HepG2 (cell line): ENCODE results near the gene TATDN2. TPM values are rescaled to one million over a fixed set of nuclear protein-coding genes. Genes with fewer than 3 reads are reported as not detected.
A peak's percentile ranks its signal among the peaks of the same experiment; 100 is the strongest.

Source experiments
- CCAR2 ChIP-seq: fragments of 200-400 bp; formaldehyde crosslinking; optimal IDR thresholded peaks from 2 replicates; pipeline ENCODE3; 2018; ENCODE audit warnings: low read depth, mild to moderate bottlenecking, low read length, moderate library complexity
- HIVEP1 ChIP-seq: sonication (generic); formaldehyde crosslinking; IDR thresholded peaks from 2 replicates; pipeline ENCODE4 v1.4.0; 2020; ENCODE audit warnings: mild to moderate bottlenecking, missing genetic modification reagents
- HOXA3 ChIP-seq: sonication (generic); formaldehyde crosslinking; IDR thresholded peaks from 2 replicates; pipeline ENCODE4 v1.5.0; 2020; ENCODE audit warnings: missing genetic modification reagents
- KLF12 ChIP-seq: sonication (generic); formaldehyde crosslinking; IDR thresholded peaks from 2 replicates; pipeline ENCODE4 v1.4.0; 2020; ENCODE audit warnings: missing genetic modification reagents, borderline replicate concordance
- PHF21A ChIP-seq: sonication (generic); formaldehyde crosslinking; IDR thresholded peaks from 2 replicates; pipeline ENCODE4 v1.5.0; 2020; ENCODE audit warnings: mild to moderate bottlenecking, missing genetic modification reagents
- SRSF4 ChIP-seq: fragments of 200-400 bp; formaldehyde crosslinking; IDR thresholded peaks from one replicate; pipeline ENCODE4 v1.6.1; 2018; ENCODE audit warnings: mild to moderate bottlenecking, low read depth, low read length, moderate library complexity; ENCODE audit not compliant: poor library complexity, severe bottlenecking
- SRSF9 ChIP-seq: fragments of 200-400 bp; formaldehyde crosslinking; IDR thresholded peaks from 2 replicates; pipeline ENCODE4 v1.6.1; 2018; ENCODE audit warnings: borderline replicate concordance, mild to moderate bottlenecking, low read depth, low read length; ENCODE audit not compliant: insufficient read depth, poor library complexity, severe bottlenecking
- TSC22D2 ChIP-seq: sonication (generic); formaldehyde crosslinking; IDR thresholded peaks from 2 replicates; pipeline ENCODE4 v1.5.1; 2020; ENCODE audit warnings: missing genetic modification reagents, mild to moderate bottlenecking, borderline replicate concordance
- ZNF558 ChIP-seq: sonication (generic); formaldehyde crosslinking; IDR thresholded peaks from 2 replicates; pipeline ENCODE4 v1.9.0; 2022; ENCODE audit warnings: mild to moderate bottlenecking, missing genetic modification reagents, borderline replicate concordance
- ZNF614 ChIP-seq: IDR thresholded peaks from 2 replicates; pipeline ENCODE4 v1.6.1; 2018; ENCODE audit warnings: missing biosample characterization, missing genetic modification reagents, inconsistent platforms, borderline replicate concordance
- ZNF883 ChIP-seq: sonication (generic); formaldehyde crosslinking; IDR thresholded peaks from 2 replicates; pipeline ENCODE4 v1.5.1; 2020; ENCODE audit warnings: mild to moderate bottlenecking, missing genetic modification reagents; ENCODE audit errors: not compliant biosample characterization
- polyA plus RNA-seq, 8 experiments: library from polyadenylated mRNA; depleted of rRNA in 3 of 8; stranded (reverse) in 7 of 8; unstranded in 1 of 8; fragments of >200 nt; fragmentation: Illumina TruSeq in 4 of 8; extraction: Trizol in 4 of 8; gene quantifications; 2 replicates each; pipeline versions ENCODE4 v1.2.1 to v1.2.3, GENCODE V29; 2011 to 2016; ENCODE audit warnings: low read depth in 4 of 8, missing spikeins in 1 of 8, mixed read lengths in 1 of 8; ENCODE audit not compliant: insufficient read depth in 1 of 8
- total RNA-seq, 5 experiments: library from RNA; depleted of rRNA; stranded (reverse); fragments of >200 nt; fragmentation: Illumina TruSeq; extraction: Trizol; gene quantifications; 2 replicates each; pipeline ENCODE4 v1.2.3, GENCODE V29; 2016; ENCODE audit warnings: low read depth in 1 of 5
- TF ChIP-seq, protein P1 (sequence below): sonication (generic); IDR thresholded peaks from 2 replicates; pipeline ENCODE4 v1.6.1; 2016; ENCODE audit warnings: low read depth, borderline replicate concordance
- TF ChIP-seq, protein P2 (sequence below): sonication (generic); formaldehyde crosslinking; IDR thresholded peaks from 2 replicates; pipeline ENCODE4 v1.5.1; 2020; ENCODE audit warnings: missing genetic modification reagents, mild to moderate bottlenecking, borderline replicate concordance
- TF ChIP-seq, protein P3 (sequence below): sonication (generic); formaldehyde crosslinking; IDR thresholded peaks from 2 replicates; pipeline ENCODE4 v1.4.0; 2020; ENCODE audit warnings: missing genetic modification reagents
- TF ChIP-seq, protein P4 (sequence below): sonication (generic); formaldehyde crosslinking; IDR thresholded peaks from 2 replicates; pipeline ENCODE4 v1.4.0; 2020; ENCODE audit warnings: missing genetic modification reagents
- TF ChIP-seq, protein P5 (sequence below): sonication (generic); formaldehyde crosslinking; IDR thresholded peaks from 2 replicates; pipeline ENCODE4 v1.4.0; 2020; ENCODE audit warnings: missing genetic modification reagents, borderline replicate concordance

TATDN2 gene
- total and polyA plus RNA-seq, 2 of the 13 experiments (the other 11 are each of a cell fraction or from before 2014, with no cell fraction given) = 12.1 to 21.9 TPM

DNA sequence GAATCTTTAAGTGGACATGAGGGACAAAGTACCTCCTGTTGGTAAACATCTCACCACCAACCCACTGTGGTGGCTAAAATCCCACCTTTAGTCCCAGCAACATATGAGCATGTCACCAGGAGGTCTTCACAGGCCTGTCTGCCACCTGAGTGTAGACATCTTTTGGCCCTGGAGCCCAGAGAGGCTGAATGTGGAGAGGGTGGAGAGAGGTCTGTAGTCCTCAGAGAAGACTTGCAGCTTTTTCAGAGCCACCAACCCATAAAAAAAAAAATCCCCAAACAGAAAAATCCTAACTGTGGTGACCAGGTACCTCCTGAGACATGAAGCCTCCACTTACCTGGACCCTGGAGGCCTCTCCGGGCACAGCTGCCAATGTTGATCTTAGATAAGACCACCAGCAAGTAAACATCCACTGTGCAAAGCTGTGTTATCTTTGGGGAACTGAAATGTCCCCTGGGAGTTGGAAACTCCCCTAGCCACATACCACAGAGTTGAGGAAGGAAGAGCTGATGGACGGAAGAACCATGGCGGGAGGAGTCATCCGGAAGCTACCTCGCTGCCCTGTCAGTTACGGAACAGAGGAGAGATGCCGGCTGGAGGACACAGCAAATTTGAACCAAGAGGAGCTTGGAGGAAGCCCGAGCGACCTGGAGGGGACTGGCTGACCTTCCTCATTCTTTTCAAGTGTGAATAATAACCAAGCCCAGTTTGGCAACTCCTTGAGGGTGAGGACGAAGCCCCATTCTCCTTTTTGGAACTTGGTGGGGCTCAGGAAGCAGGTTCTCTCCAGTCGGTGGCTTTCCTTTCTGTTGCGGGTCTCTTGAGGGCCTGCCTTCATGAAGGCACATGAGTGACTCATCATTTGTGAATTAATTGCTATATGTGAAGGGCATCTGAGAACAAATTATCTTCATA is 44.5 kb downstream of the TATDN2 start, which contains the start of gene GHRL (continued):
- TF ChIP-seq PHF21A (CRISPR knock-in tag) (peak; percentile 87), ZNF614 (CRISPR knock-in tag) (no peak), SRSF9 (no peak), KLF12 (CRISPR knock-in tag) (no peak), CCAR2 (no peak), SRSF4 (no peak), TSC22D2 (no peak), HIVEP1 (0 out of 2 replicates have a peak, but pooled peaks have one; percentile 24), ZNF883 (CRISPR knock-in tag) (no peak), ZNF558 (peak; percentile 41; the same call in 1 of the 2 replicates), HOXA3 (CRISPR knock-in tag) (peak; percentile 45)
- TF ChIP-seq, protein P1, sequence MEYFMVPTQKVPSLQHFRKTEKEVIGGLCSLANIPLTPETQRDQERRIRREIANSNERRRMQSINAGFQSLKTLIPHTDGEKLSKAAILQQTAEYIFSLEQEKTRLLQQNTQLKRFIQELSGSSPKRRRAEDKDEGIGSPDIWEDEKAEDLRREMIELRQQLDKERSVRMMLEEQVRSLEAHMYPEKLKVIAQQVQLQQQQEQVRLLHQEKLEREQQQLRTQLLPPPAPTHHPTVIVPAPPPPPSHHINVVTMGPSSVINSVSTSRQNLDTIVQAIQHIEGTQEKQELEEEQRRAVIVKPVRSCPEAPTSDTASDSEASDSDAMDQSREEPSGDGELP = peak; percentile 83; the same call in 1 of the 2 replicates
- TF ChIP-seq, protein P2, sequence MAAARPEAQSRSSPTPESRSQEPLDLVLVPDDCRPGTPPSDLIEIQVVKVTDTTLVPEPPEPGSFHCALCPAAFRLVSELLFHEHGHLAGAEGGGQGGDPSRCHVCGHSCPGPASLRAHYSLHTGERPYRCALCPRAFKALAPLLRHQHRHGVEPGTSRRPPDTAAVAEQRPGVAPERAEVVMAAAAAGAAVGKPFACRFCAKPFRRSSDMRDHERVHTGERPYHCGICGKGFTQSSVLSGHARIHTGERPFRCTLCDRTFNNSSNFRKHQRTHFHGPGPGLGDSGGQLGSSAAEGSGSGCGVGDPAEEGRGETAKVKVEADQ = no peak
- TF ChIP-seq, protein P3, sequence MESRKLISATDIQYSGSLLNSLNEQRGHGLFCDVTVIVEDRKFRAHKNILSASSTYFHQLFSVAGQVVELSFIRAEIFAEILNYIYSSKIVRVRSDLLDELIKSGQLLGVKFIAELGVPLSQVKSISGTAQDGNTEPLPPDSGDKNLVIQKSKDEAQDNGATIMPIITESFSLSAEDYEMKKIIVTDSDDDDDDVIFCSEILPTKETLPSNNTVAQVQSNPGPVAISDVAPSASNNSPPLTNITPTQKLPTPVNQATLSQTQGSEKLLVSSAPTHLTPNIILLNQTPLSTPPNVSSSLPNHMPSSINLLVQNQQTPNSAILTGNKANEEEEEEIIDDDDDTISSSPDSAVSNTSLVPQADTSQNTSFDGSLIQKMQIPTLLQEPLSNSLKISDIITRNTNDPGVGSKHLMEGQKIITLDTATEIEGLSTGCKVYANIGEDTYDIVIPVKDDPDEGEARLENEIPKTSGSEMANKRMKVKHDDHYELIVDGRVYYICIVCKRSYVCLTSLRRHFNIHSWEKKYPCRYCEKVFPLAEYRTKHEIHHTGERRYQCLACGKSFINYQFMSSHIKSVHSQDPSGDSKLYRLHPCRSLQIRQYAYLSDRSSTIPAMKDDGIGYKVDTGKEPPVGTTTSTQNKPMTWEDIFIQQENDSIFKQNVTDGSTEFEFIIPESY (CRISPR knock-in tag) = peak; percentile 70
- TF ChIP-seq, protein P4, sequence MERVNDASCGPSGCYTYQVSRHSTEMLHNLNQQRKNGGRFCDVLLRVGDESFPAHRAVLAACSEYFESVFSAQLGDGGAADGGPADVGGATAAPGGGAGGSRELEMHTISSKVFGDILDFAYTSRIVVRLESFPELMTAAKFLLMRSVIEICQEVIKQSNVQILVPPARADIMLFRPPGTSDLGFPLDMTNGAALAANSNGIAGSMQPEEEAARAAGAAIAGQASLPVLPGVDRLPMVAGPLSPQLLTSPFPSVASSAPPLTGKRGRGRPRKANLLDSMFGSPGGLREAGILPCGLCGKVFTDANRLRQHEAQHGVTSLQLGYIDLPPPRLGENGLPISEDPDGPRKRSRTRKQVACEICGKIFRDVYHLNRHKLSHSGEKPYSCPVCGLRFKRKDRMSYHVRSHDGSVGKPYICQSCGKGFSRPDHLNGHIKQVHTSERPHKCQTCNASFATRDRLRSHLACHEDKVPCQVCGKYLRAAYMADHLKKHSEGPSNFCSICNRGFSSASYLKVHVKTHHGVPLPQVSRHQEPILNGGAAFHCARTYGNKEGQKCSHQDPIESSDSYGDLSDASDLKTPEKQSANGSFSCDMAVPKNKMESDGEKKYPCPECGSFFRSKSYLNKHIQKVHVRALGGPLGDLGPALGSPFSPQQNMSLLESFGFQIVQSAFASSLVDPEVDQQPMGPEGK = peak; percentile 63
- TF ChIP-seq, protein P5, sequence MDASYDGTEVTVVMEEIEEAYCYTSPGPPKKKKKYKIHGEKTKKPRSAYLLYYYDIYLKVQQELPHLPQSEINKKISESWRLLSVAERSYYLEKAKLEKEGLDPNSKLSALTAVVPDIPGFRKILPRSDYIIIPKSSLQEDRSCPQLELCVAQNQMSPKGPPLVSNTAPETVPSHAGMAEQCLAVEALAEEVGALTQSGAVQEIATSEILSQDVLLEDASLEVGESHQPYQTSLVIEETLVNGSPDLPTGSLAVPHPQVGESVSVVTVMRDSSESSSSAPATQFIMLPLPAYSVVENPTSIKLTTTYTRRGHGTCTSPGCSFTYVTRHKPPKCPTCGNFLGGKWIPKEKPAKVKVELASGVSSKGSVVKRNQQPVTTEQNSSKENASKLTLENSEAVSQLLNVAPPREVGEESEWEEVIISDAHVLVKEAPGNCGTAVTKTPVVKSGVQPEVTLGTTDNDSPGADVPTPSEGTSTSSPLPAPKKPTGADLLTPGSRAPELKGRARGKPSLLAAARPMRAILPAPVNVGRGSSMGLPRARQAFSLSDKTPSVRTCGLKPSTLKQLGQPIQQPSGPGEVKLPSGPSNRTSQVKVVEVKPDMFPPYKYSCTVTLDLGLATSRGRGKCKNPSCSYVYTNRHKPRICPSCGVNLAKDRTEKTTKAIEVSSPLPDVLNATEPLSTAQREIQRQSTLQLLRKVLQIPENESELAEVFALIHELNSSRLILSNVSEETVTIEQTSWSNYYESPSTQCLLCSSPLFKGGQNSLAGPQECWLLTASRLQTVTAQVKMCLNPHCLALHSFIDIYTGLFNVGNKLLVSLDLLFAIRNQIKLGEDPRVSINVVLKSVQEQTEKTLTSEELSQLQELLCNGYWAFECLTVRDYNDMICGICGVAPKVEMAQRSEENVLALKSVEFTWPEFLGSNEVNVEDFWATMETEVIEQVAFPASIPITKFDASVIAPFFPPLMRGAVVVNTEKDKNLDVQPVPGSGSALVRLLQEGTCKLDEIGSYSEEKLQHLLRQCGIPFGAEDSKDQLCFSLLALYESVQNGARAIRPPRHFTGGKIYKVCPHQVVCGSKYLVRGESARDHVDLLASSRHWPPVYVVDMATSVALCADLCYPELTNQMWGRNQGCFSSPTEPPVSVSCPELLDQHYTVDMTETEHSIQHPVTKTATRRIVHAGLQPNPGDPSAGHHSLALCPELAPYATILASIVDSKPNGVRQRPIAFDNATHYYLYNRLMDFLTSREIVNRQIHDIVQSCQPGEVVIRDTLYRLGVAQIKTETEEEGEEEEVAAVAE = no peak
